ENCODE results near the gene COL27A1.
"Not testable (repeated sequence)": the region's sequence is repeated elsewhere in the genome, so short reads cannot be mapped to it uniquely, and the experiment has no call there.

The COL27A1 gene

DNA sequence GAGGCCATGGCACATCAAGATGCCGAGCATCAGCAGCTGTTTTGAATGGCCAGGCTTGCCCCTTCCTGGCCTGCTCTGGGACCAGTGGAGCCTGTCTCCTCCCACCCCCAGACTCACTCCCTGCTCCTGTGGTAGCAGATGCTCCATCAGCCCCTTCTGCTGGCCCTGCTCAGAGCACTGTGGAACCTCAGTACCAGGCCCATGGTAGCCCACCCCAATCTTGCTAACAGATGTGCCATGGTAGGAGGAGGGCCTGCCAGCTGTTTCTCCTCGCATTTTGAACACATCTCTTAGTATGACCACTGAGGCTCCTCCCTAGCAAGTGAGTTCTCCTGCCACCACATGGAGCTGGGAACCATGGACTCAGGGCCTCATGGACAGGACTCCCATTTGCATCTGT lies 29.5 kb downstream of the COL27A1 start:
- TF ChIP-seq, protein P1, sequence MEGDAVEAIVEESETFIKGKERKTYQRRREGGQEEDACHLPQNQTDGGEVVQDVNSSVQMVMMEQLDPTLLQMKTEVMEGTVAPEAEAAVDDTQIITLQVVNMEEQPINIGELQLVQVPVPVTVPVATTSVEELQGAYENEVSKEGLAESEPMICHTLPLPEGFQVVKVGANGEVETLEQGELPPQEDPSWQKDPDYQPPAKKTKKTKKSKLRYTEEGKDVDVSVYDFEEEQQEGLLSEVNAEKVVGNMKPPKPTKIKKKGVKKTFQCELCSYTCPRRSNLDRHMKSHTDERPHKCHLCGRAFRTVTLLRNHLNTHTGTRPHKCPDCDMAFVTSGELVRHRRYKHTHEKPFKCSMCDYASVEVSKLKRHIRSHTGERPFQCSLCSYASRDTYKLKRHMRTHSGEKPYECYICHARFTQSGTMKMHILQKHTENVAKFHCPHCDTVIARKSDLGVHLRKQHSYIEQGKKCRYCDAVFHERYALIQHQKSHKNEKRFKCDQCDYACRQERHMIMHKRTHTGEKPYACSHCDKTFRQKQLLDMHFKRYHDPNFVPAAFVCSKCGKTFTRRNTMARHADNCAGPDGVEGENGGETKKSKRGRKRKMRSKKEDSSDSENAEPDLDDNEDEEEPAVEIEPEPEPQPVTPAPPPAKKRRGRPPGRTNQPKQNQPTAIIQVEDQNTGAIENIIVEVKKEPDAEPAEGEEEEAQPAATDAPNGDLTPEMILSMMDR (IDR thresholded peaks at IDR 0.05; ENCODE audit: control insufficient read depth, insufficient read depth, low read depth, low read length, missing control alignments), result no peak
- no peak for DNase-seq (ENCODE audit: low read depth)
- H3K4me3 ChIP-seq (ENCODE audit: control insufficient read depth, low read depth, low read length), result no peak overlapping the region

DNA sequence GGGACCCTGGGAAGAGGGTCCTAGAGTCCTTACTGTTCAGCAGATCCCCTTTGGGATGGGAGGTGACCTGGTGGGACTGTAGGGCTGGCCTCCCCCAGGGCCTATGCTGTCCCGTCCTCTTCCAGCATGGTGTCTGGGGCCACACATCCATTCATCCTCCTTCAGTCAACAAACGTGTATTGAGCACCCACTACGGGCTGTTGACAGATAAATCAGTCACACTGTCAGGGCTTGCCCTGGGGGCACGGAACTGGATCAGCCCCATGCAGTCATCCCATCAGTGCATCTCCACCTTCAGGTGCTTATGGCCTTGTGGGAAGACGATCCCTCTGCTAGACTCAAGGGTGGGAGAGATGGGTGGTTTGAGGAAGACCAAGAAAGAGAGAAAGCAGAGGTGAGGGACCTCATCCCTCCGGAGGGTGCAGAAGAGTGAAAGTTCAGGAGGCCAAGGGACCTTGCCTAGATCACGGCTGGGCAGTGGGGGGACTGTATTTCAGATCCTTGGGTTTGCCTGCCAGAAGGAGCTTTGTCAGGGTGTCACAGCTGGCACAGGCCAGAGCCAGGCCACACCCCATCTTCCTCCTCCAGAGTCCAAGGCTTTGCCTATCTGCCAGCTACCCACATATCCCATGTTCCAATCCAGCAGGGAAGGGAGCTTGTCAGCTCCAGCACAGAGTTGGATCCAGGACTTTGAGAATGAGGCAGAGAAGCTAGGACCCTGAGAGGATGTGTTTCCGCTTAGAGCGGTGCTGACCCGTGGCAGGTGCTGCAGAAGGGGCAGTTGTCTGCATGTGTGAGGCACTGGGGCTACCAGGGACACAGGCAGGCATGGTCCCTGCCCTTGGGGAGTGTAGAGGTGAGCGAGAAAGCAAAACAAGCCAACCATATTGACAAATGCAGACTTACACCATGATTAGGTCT lies 30.5 kb downstream of the COL27A1 start:
- DNase-seq (ENCODE audit: low read depth), result no peak

DNA sequence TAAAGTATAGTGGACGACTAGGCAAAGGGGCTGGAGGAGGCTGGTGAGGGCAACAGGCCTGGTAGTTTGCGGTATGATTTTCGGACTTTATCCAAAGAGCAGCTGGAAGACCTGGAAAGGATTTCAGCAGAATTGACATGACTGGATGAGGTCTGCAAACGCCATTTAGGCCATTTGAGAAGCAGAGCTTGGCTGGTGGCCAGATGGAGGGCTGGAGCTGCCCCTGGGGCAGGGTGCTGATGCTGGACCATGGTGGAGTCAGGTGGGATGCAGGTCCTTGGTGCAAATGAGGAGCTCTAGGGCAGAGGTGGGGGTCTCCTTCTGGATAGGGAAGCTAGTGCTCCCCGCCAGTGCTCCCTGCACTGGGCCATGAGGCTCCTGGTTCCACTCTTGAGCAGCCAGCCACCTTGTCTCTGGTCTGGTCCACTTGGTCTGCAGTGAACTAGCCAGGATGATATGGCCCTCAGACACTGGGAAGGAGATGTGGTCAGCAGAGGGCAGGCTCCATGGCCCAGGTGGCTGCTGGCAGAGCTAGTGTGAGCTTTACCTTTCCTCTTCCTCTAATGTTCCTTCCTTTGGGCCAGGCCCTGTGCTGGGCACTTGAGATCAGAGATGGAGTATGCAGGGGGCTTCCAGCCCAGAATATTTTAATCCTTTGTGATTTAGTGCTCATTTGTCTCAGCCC lies 31.4 kb downstream of the COL27A1 start:
- no peak overlapping the region for H3K4me3 ChIP-seq (ENCODE audit: control insufficient read depth, low read depth, low read length)
- no peak for DNase-seq (ENCODE audit: low read depth)
- TF ChIP-seq, protein P1 (IDR thresholded peaks at IDR 0.05; ENCODE audit: control insufficient read depth, insufficient read depth, low read depth, low read length, missing control alignments), result no peak

More for the DNA sequence above, 30.5 kb downstream of the COL27A1 start:
- no peak overlapping the region for H3K4me3 ChIP-seq (ENCODE audit: control insufficient read depth, low read depth, low read length)
- TF ChIP-seq, protein P1 (IDR thresholded peaks at IDR 0.05; ENCODE audit: control insufficient read depth, insufficient read depth, low read depth, low read length, missing control alignments), result no peak

DNA sequence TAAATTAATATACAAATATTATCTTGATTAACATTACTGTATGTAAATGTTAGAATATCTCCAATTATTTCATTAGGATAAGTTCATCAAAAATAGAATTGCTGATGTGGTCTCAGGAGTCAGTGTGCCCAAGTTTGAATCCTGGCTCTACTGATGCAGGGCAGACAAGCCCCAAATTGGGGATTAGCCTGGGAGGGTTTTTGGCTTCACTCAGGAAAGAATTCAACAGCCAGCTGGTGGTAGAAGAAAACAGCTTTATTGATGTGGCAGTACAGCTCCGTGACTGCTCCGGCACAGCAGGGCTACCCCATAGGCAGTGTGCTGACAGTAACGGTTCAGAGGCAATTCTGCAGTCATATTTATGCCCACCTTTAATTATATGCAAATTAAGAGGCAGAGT lies 32.5 kb downstream of the COL27A1 start:
- TF ChIP-seq, protein P1 (IDR thresholded peaks at IDR 0.05; ENCODE audit: control insufficient read depth, insufficient read depth, low read depth, low read length, missing control alignments), result no peak
- DNase-seq (ENCODE audit: low read depth), result no peak
- no peak overlapping the region for H3K4me3 ChIP-seq (ENCODE audit: control insufficient read depth, low read depth, low read length)

DNA sequence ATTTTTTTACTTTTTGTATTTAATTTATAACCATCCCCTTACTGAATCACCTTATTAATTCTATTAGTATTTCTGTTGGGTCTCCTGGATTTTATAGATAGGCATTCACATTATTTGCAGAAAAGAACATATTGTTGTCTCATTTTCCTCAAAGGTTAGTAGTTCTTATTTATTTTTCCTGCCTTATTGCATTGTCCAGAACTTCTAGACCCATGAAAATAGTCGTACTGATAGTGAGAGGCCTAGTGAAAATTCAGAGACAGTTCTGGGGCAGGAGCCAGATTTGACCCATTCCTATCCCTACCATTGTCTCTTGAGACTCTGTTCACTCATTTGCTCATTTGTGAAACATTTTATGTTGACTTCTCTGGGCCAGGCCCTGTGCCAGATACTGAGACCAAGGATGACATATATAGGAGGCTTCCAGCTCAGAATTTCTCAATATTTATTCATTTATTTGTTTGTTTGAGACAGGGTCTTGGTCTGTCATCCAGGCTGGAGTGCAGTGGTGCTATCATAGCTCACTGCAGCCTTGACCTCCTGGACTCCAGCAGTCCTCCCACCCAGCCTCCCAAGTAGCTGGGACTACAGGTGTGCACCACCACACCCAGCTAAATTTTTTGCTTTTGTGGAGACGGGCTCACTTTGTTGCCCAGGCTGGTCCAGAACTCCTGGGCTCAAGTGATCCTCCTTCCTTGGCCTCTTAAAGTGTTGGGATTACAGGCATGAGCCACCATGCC lies 34.7 kb downstream of the COL27A1 start:
- no peak for DNase-seq (ENCODE audit: low read depth)

DNA sequence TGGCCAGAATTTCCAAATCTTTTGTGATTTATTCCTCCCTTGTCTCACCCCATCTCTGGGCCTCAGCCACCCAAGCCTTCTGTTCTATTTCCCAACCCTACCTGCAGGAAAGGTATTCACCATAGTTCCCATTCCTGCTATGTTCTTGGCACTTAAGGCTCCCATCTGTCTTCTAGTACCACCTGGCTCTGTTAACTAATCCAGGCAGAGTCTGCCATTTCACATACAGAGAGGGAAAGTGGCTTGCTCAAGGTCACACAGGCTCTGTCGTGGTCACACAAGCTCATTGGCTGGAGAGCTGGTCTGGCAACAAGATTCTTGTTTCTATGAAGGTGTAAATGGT lies 35.2 kb downstream of the COL27A1 start:
- no peak for DNase-seq (ENCODE audit: low read depth)
- H3K4me3 ChIP-seq (ENCODE audit: control insufficient read depth, low read depth, low read length), result no peak overlapping the region
- TF ChIP-seq, protein P1 (IDR thresholded peaks at IDR 0.05; ENCODE audit: control insufficient read depth, insufficient read depth, low read depth, low read length, missing control alignments), result no peak

More for the DNA sequence above, 34.7 kb downstream of the COL27A1 start:
- TF ChIP-seq, protein P1 (IDR thresholded peaks at IDR 0.05; ENCODE audit: control insufficient read depth, insufficient read depth, low read depth, low read length, missing control alignments), result no peak
- H3K4me3 ChIP-seq (ENCODE audit: control insufficient read depth, low read depth, low read length), result no peak overlapping the region

DNA sequence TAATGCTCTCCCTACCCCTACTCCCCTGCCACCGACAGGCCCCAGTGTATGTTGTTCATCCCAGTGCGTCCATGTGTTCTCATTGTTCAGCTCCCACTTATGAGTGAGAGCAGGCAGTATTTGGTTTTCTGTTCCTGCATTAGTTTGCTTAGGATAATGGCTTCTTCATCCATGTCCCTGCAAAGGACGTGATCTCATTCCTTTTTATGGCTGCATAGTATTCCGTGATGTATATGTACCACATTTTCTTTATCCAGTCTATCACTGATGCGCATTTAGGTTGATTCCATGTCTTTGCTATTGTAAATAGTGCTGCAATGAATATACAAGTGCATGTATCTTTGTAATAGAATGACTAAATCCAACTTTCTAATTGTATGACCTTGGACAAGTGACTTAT lies 36.1 kb downstream of the COL27A1 start:
- not testable (repeated sequence) for DNase-seq (ENCODE audit: low read depth); H3K4me3 ChIP-seq (ENCODE audit: control insufficient read depth, low read depth, low read length)
